ENCODE measurements around the gene AUH. TPM values are rescaled to one million over a fixed set of nuclear protein-coding genes. Genes with fewer than 3 reads are reported as not detected.

Gene AUH
- total RNA-seq, 1 experiment from 2014 or later = 21.7 TPM

DNA sequence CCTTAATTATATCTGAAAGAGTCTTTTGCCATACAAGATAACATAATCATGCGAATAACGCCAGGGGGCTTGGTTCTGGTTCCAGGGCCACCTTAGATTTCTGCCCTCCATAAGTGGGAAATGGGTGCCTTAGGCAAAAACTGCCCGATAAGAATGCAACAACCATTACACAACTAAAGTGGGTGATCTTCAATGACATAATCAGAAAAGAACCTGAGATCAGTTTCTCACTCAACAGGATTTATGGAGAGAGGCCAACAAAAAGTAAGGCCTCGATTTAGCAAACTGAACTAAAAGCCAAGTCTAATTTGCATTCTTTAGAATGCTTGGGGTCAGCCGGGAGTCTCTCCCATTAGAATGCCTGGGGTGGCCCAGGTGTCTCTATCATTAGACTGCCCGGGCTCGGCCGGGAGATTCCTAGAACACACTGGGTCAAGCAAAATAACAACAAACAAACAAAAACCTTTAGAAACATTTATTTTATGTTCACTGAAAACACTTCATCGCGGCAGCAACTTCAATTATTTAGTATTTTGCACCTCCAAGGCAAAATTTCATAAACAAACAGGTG is 194.8 kb downstream of the AUH start:
- Histone ChIP-seq H4K91ac (ENCODE audit: insufficient read length, low read depth, low read length) (no peak overlapping the region), H3K14ac (ENCODE audit: insufficient read depth, low read length) (no peak overlapping the region), H3T11ph (ENCODE audit: low read length) (no peak overlapping the region), H2AFZ (ENCODE audit: low read length) (no peak overlapping the region), H3K23ac (ENCODE audit: insufficient read length, low read depth, low read length) (no peak overlapping the region), H2BK5ac (ENCODE audit: insufficient read length, low read length) (no peak overlapping the region), H3K9me3 (ENCODE audit: control insufficient read depth, low read depth, low read length) (no peaks in the 10 kb centered on the region), H3K4me2 (ENCODE audit: insufficient read depth, insufficient read length, low read length) (no peak overlapping the region), H3K79me1 (ENCODE audit: insufficient read depth, low read depth, low read length, poor library complexity, severe bottlenecking) (no peaks in the 10 kb centered on the region), H3K18ac (ENCODE audit: insufficient read length, low read depth, low read length) (no peak overlapping the region), H3K23me2 (ENCODE audit: insufficient read length, low read depth, low read length, poor library complexity, severe bottlenecking) (no peaks in the 10 kb centered on the region), H2BK20ac (ENCODE audit: low read depth, low read length, poor library complexity, severe bottlenecking) (no peak overlapping the region), H4K20me1 (ENCODE audit: control insufficient read depth, insufficient read depth, insufficient read length) (no peaks in the 10 kb centered on the region), H2BK12ac (ENCODE audit: insufficient read length, low read depth, low read length) (no peak overlapping the region), H3K4me1 (ENCODE audit: insufficient read depth, low read length) (no peaks in the 10 kb centered on the region; the same call in 1 of the 2 replicates), H2BK15ac (ENCODE audit: low read depth, low read length) (no peak overlapping the region), H4K8ac (replicated peaks; ENCODE audit: insufficient read length, low read depth, low read length) (no peak overlapping the region), H3K79me2 (ENCODE audit: insufficient read depth, low read length) (no peaks in the 10 kb centered on the region), H3K9ac (ENCODE audit: extremely low read depth, insufficient read length, low read length) (no peak overlapping the region), H3K27ac (ENCODE audit: insufficient read length, low read depth, low read length) (no peak overlapping the region), H3K56ac (ENCODE audit: insufficient read length, low read depth, low read length) (no peak overlapping the region), H3K4ac (ENCODE audit: low read depth, low read length) (no peak overlapping the region), H2AK5ac (ENCODE audit: insufficient read length, low read length) (no peak overlapping the region), H4K5ac (ENCODE audit: insufficient read length, low read depth, low read length) (no peak overlapping the region), H3K27me3 (ENCODE audit: insufficient read depth, low read length) (no peaks in the 10 kb centered on the region), H2BK120ac (ENCODE audit: low read depth, low read length, poor library complexity, severe bottlenecking) (no peak overlapping the region)
- DNase-seq = no peak
- whole genome bisulfite sequencing (ENCODE audit: extremely low coverage, insufficient read length, low lambda C conversion rate) = no CpG with 5 or more reads among the region's 10 CpGs
- H3K4me3 Mint-ChIP-seq = no peak overlapping the region
- H3K4me1 Mint-ChIP-seq = peaks cover 19 to 27% of the 10 kb centered on the region in 2 experiments
- TF ChIP-seq, protein P1, sequence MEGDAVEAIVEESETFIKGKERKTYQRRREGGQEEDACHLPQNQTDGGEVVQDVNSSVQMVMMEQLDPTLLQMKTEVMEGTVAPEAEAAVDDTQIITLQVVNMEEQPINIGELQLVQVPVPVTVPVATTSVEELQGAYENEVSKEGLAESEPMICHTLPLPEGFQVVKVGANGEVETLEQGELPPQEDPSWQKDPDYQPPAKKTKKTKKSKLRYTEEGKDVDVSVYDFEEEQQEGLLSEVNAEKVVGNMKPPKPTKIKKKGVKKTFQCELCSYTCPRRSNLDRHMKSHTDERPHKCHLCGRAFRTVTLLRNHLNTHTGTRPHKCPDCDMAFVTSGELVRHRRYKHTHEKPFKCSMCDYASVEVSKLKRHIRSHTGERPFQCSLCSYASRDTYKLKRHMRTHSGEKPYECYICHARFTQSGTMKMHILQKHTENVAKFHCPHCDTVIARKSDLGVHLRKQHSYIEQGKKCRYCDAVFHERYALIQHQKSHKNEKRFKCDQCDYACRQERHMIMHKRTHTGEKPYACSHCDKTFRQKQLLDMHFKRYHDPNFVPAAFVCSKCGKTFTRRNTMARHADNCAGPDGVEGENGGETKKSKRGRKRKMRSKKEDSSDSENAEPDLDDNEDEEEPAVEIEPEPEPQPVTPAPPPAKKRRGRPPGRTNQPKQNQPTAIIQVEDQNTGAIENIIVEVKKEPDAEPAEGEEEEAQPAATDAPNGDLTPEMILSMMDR (conservative IDR thresholded peaks at IDR 0.05) = no peak
- H3K9me3 Mint-ChIP-seq = peaks cover 14 to 16% of the 10 kb centered on the region in 2 experiments; a peak in 4 of 5 replicates
- H3K27ac Mint-ChIP-seq = no peak overlapping the region
- H3K36me3 Mint-ChIP-seq (ENCODE audit: insufficient read depth in 1 of 3, low read depth in 3 of 3) = peaks cover 0 to 2% (median 0%) of the 10 kb centered on the region in 3 experiments; a peak in 1 of 7 replicates
- H3K27me3 Mint-ChIP-seq (ENCODE audit: low read depth) = no peaks in the 10 kb centered on the region; the same call in 1 of the 2 replicates
